ENCODE data around the gene SULT2B1. TPM values are rescaled to one million over a fixed set of nuclear protein-coding genes. Genes with fewer than 3 reads are reported as not detected.

The SULT2B1 gene
- total RNA-seq, 1 donor from 2014 or later: not detected

DNA sequence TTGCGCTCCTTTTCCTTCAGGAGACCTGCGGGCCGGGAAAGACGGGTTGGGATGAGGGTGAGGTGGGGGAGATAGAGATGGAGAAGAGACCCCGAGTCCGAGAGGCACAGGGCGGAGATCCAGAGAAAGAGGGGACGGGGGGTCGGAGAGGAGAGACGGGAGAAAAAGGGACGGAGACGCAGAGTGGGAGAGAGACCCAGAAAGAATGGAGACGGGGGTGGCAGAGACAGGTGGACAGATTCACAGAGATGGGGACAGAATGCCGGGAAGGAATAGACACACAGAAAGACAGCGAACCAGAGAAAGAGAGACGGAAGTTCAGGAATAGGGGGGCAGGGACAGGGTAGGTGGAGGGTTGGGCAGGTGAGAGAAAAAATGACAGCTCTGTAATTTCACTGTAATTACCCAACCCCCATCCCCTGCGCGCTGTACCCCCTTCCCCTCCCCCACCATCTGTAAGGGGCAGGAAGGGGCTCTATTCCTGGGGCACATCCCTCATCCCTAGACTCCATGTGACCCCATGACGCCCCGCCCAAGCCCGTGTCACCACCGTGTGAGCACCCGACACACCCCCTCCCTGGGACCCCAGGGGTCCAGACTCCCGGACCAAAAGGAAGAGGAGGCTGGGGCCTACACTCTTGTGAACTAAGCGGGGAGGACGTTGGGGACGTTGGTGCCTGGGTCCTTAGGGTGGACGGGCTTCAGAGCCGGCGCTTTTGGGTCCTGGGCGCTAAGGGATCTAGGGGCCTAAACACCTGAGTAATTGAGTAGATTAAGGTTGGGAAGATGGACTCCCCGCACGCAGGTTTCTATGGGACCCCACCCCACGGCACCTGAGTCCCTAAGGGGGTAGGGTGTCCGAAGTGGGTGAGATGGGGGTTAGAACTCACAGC is 84.2 kb downstream of the SULT2B1 start:
- Mint-ChIP-seq H3K27me3 (peaks cover 12% of the 10 kb centered on the region), H3K4me3 (ENCODE audit: low read depth) (peak overlapping the region; percentile 85), H3K36me3 (ENCODE audit: insufficient read depth) (no peaks in the 10 kb centered on the region), H3K4me1 (ENCODE audit: low read depth) (peaks cover 18% of the 10 kb centered on the region), H3K9me3 (ENCODE audit: low read depth) (no peaks in the 10 kb centered on the region), H3K27ac (no peak overlapping the region)
- TF ChIP-seq, protein P1, sequence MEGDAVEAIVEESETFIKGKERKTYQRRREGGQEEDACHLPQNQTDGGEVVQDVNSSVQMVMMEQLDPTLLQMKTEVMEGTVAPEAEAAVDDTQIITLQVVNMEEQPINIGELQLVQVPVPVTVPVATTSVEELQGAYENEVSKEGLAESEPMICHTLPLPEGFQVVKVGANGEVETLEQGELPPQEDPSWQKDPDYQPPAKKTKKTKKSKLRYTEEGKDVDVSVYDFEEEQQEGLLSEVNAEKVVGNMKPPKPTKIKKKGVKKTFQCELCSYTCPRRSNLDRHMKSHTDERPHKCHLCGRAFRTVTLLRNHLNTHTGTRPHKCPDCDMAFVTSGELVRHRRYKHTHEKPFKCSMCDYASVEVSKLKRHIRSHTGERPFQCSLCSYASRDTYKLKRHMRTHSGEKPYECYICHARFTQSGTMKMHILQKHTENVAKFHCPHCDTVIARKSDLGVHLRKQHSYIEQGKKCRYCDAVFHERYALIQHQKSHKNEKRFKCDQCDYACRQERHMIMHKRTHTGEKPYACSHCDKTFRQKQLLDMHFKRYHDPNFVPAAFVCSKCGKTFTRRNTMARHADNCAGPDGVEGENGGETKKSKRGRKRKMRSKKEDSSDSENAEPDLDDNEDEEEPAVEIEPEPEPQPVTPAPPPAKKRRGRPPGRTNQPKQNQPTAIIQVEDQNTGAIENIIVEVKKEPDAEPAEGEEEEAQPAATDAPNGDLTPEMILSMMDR (IDR thresholded peaks at IDR 0.05; ENCODE audit: unreplicated experiment): no peak
- DNase-seq (ENCODE audit: low spot score, unreplicated experiment): no peak

DNA sequence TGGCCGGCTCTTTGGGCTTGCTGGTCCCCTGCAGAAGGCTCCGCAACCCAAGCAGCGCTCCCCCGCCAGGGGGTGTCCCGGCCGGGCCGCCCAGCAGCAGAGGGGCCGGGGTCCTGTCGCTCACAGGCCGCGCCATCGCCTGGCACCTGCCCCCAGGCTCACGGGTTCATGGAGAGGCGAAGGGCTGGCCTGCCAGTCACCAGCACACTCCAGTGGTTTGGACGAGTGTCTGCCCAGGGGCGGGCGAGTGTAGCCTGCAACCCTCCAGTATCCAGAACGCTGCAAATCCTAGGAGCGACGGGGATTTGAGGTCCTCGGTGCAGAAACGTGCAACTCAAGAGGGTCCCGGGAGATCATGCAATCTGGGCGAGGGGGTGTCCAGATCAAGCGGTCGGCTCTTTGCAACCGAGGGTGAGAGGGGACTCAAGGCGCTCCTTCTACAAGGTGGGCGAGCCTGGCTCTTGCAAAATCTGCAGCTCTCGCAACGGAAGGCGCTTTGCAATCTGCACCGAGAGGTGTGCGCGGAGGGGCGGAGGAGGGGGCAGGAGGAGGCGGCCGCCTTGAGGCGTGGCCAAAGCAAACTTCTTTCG is 85.0 kb downstream of the SULT2B1 start, which contains the start of gene DBP:
Gene DBP, minus strand, starts transcription at position 521 of the 590 bp plus-strand sequence. Its CDS starts 385 bp downstream, at position 136.
- no peak for DNase-seq (ENCODE audit: low spot score, unreplicated experiment)
- peak within 1 kb of the TSS; percentile 97 for H3K27ac Mint-ChIP-seq
- H3K27me3 Mint-ChIP-seq: peaks cover 16% of the 10 kb centered on the region
- TF ChIP-seq, protein P1 (IDR thresholded peaks at IDR 0.05; ENCODE audit: unreplicated experiment): peak; percentile 31
- no peaks in the 10 kb centered on the region for H3K9me3 Mint-ChIP-seq (ENCODE audit: low read depth)
- H3K36me3 Mint-ChIP-seq (ENCODE audit: insufficient read depth): no peaks in the 10 kb centered on the region
- H3K4me3 Mint-ChIP-seq (ENCODE audit: low read depth): peak within 1 kb of the TSS; percentile 85
- peaks cover 18% of the 10 kb centered on the region for H3K4me1 Mint-ChIP-seq (ENCODE audit: low read depth)

GRCh38 chr19:48637449-48637947 is 85.5 kb downstream of the SULT2B1 start:
- H3K36me3 Mint-ChIP-seq (ENCODE audit: insufficient read depth): no peaks in the 10 kb centered on the region
- no peaks in the 10 kb centered on the region for H3K9me3 Mint-ChIP-seq (ENCODE audit: low read depth)
- peaks cover 16% of the 10 kb centered on the region for H3K27me3 Mint-ChIP-seq

DNA sequence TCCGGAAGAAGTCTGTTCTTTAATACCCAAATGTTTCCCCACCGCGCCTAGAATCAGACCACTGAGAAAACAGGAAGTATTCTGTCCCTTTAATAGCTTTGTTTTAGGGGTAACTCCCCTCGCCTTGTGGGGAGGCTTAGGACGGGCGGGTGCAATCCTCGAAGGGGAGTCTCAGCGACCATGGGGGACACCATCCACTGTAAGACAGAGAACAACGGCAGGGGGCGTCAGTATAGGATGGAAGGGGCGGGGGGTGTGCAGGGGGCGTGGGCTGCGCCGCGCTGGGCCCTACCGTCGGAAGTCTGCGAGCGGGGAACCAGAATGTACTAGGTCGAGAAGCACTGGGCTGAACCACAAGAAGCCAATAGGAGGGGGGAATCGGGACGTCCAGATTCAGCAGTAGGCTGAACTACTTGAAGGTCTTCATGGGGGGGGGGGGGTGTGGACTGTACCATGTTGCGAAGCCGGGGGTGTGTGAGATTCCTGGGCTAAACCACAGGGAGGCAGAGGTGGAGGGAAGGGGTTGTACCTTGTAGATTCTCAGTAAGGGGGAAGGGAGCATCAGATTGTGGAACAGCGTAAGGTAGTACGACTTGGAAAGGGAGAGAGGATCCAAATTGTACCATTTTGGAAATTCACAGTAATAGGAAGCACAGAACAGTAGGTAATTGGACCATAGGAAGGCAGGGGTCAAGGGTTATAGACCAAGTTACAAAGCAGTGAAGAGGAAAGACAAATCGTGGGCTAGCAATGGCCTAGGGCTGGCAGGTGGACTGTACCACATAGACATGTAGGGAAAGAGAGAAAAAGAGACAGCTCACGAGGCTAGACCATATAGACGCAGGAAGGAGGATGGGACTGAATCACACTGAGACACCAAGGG is 86.2 kb downstream of the SULT2B1 start:
- H3K27me3 Mint-ChIP-seq: peaks cover 16% of the 10 kb centered on the region
- peaks cover 16% of the 10 kb centered on the region for H3K4me1 Mint-ChIP-seq (ENCODE audit: low read depth)
- peak; percentile 62 for DNase-seq (ENCODE audit: low spot score, unreplicated experiment)
- TF ChIP-seq, protein P1 (IDR thresholded peaks at IDR 0.05; ENCODE audit: unreplicated experiment): peak; percentile 24
- no peaks in the 10 kb centered on the region for H3K9me3 Mint-ChIP-seq (ENCODE audit: low read depth)
- H3K36me3 Mint-ChIP-seq (ENCODE audit: insufficient read depth): no peaks in the 10 kb centered on the region
- H3K4me3 Mint-ChIP-seq (ENCODE audit: low read depth): peak overlapping the region; percentile 85
- H3K27ac Mint-ChIP-seq: peak overlapping the region; percentile 97

More at GRCh38 chr19:48637449-48637947, 85.5 kb downstream of the SULT2B1 start:
- Mint-ChIP-seq H3K4me3 (ENCODE audit: low read depth) (peak overlapping the region; percentile 85), H3K27ac (peak overlapping the region; percentile 97), H3K4me1 (ENCODE audit: low read depth) (peaks cover 17% of the 10 kb centered on the region)
- TF ChIP-seq, protein P1 (IDR thresholded peaks at IDR 0.05; ENCODE audit: unreplicated experiment): no peak
- DNase-seq (ENCODE audit: low spot score, unreplicated experiment): peak; percentile 95

Measured in progenitor cell of endocrine pancreas (in vitro differentiated cells).